Measurements from ENCODE around the gene PROSER2.

PROSER2 gene

DNA sequence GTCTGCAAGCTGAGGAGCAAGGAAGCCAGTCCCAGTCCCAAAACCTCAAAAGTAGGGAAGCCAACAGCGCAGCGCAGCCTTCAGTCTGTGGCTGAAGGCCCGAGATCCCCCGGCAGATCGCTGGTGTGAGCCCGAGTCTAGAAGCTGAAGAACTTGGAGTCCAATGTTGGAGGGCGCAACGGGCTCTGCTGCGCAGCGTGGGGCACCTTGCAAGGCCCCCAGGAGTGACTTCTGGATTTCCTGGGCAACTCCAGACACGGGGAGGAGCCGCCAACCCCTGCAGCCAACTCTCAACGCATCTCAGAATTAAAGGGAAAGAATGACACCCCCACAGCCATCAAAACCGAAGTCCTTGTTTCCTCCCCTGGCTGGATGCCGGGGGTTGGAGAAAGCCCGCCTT lies 18.8 kb upstream of the PROSER2 start:
- TF ChIP-seq, protein P1, sequence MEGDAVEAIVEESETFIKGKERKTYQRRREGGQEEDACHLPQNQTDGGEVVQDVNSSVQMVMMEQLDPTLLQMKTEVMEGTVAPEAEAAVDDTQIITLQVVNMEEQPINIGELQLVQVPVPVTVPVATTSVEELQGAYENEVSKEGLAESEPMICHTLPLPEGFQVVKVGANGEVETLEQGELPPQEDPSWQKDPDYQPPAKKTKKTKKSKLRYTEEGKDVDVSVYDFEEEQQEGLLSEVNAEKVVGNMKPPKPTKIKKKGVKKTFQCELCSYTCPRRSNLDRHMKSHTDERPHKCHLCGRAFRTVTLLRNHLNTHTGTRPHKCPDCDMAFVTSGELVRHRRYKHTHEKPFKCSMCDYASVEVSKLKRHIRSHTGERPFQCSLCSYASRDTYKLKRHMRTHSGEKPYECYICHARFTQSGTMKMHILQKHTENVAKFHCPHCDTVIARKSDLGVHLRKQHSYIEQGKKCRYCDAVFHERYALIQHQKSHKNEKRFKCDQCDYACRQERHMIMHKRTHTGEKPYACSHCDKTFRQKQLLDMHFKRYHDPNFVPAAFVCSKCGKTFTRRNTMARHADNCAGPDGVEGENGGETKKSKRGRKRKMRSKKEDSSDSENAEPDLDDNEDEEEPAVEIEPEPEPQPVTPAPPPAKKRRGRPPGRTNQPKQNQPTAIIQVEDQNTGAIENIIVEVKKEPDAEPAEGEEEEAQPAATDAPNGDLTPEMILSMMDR (IDR thresholded peaks at IDR 0.05; ENCODE audit: low read length): no peak
- no peak for TF ChIP-seq EZH2 (optimal IDR thresholded peaks at IDR 0.05; ENCODE audit: low read depth, low read length)
- no peak for TF ChIP-seq EZH2phosphoT487 (IDR thresholded peaks at IDR 0.05; ENCODE audit: low read length)
- no peaks in the 10 kb centered on the region; the same call in 1 of the 2 replicates for H3K27me3 ChIP-seq (replicated peaks; ENCODE audit: insufficient read depth, low read length)
- H3K9me2 ChIP-seq (replicated peaks; ENCODE audit: insufficient read depth, low read length): no peaks in the 10 kb centered on the region
- H3F3A ChIP-seq (ENCODE audit: insufficient read depth, low read length): no peaks in the 10 kb centered on the region
- no peak for DNase-seq
- H3K36me3 ChIP-seq (replicated peaks; ENCODE audit: insufficient read depth, low read length): no peaks in the 10 kb centered on the region
- no peaks in the 10 kb centered on the region for H3K9me3 ChIP-seq (replicated peaks; ENCODE audit: insufficient read depth, low read length)
- no peak overlapping the region for H3K27ac ChIP-seq (ENCODE audit: low read length)
- no peak overlapping the region for H3K9ac ChIP-seq (ENCODE audit: low read length)
- H4K20me1 ChIP-seq (ENCODE audit: insufficient read depth, low read length): no peaks in the 10 kb centered on the region
- H2AFZ ChIP-seq (ENCODE audit: low read length): no peak overlapping the region
- no peaks in the 10 kb centered on the region for H3K79me2 ChIP-seq (ENCODE audit: low read length)
- H3K4me3 ChIP-seq (ENCODE audit: low read length): no peak overlapping the region
- no peaks in the 10 kb centered on the region for H3K4me1 ChIP-seq (ENCODE audit: low read length)
- no peak overlapping the region for H3K4me2 ChIP-seq (ENCODE audit: low read depth, low read length)

DNA sequence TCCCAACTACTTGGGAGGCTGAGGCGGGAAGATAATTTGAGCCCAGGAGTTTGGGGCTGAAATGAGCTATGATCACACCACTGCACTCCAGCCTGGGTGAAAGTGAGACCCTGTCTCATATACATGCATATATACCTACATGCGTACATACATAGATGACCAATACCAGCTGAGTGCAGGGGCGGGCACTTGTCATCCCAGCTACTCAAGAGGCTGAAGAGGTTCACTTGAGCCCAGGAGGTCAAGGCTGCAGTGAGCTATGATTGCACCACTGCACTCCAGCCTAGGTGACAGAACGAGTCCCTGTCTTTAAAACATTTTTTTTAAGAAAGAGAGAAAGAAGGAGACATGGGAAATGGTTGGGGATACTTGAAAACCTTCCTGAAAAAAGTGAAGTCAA lies 17.4 kb upstream of the PROSER2 start:
- no peak overlapping the region for H2AFZ ChIP-seq (ENCODE audit: low read length)
- H3K79me2 ChIP-seq (ENCODE audit: low read length): no peaks in the 10 kb centered on the region
- DNase-seq: no peak
- H3F3A ChIP-seq (ENCODE audit: insufficient read depth, low read length): no peaks in the 10 kb centered on the region
- H3K9me3 ChIP-seq (replicated peaks; ENCODE audit: insufficient read depth, low read length): no peaks in the 10 kb centered on the region
- no peak overlapping the region for H3K27ac ChIP-seq (ENCODE audit: low read length)
- TF ChIP-seq EZH2 (optimal IDR thresholded peaks at IDR 0.05; ENCODE audit: low read depth, low read length): no peak
- no peak for TF ChIP-seq EZH2phosphoT487 (IDR thresholded peaks at IDR 0.05; ENCODE audit: low read length)
- TF ChIP-seq, protein P1 (IDR thresholded peaks at IDR 0.05; ENCODE audit: low read length): no peak
- H4K20me1 ChIP-seq (ENCODE audit: insufficient read depth, low read length): no peaks in the 10 kb centered on the region
- H3K4me2 ChIP-seq (ENCODE audit: low read depth, low read length): no peak overlapping the region
- H3K36me3 ChIP-seq (replicated peaks; ENCODE audit: insufficient read depth, low read length): no peaks in the 10 kb centered on the region
- no peak overlapping the region for H3K4me3 ChIP-seq (ENCODE audit: low read length)
- no peaks in the 10 kb centered on the region for H3K4me1 ChIP-seq (ENCODE audit: low read length)
- no peaks in the 10 kb centered on the region; the same call in 1 of the 2 replicates for H3K27me3 ChIP-seq (replicated peaks; ENCODE audit: insufficient read depth, low read length)
- no peak overlapping the region for H3K9ac ChIP-seq (ENCODE audit: low read length)
- no peaks in the 10 kb centered on the region for H3K9me2 ChIP-seq (replicated peaks; ENCODE audit: insufficient read depth, low read length)

DNA sequence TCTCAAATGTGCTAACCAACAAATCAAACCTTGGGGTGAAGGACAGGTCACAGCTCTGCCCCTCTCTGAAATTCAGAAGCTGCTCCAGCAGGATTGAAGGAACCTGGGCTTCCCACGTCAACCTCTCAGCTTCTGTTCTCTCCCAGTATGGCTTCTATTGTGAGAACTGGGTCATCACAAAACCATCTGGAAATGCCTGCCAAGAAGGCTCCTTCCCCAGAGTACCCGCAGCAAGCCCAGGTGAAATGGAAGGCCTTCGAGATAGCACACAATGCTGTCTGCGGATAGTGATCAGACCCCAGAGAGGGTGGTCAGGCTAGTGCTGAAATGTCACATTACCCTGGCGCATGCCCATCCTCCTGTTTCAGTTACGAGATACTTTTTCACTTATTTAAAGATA lies 16.4 kb upstream of the PROSER2 start:
- H3K27me3 ChIP-seq (replicated peaks; ENCODE audit: insufficient read depth, low read length): no peaks in the 10 kb centered on the region; the same call in 1 of the 2 replicates
- no peaks in the 10 kb centered on the region for H3F3A ChIP-seq (ENCODE audit: insufficient read depth, low read length)
- no peaks in the 10 kb centered on the region for H3K4me1 ChIP-seq (ENCODE audit: low read length)

More for the DNA sequence above, 16.4 kb upstream of the PROSER2 start:
- Histone ChIP-seq H2AFZ (ENCODE audit: low read length) (no peak overlapping the region), H4K20me1 (ENCODE audit: insufficient read depth, low read length) (no peaks in the 10 kb centered on the region), H3K4me3 (ENCODE audit: low read length) (no peak overlapping the region), H3K9me2 (replicated peaks; ENCODE audit: insufficient read depth, low read length) (no peaks in the 10 kb centered on the region), H3K79me2 (ENCODE audit: low read length) (no peaks in the 10 kb centered on the region), H3K9ac (ENCODE audit: low read length) (no peak overlapping the region), H3K9me3 (replicated peaks; ENCODE audit: insufficient read depth, low read length) (no peaks in the 10 kb centered on the region), H3K27ac (ENCODE audit: low read length) (no peak overlapping the region), H3K36me3 (replicated peaks; ENCODE audit: insufficient read depth, low read length) (no peaks in the 10 kb centered on the region), H3K4me2 (ENCODE audit: low read depth, low read length) (no peak overlapping the region)
- TF ChIP-seq, protein P1 (IDR thresholded peaks at IDR 0.05; ENCODE audit: low read length): no peak
- no peak for DNase-seq

Data from MM.1S (cell line).